GM18870 (cell line): ENCODE results near the gene SLC22A23.

Source experiments
- ATAC-seq: cut with Tn5 transposase; IDR thresholded peaks from one replicate; pipeline ENCODE4 v1.9.1; 2021; ENCODE audit warnings: moderate library complexity; ENCODE audit not compliant: unreplicated experiment

SLC22A23 gene

GRCh38 chr6:3473773-3474172 lies 16.9 kb upstream of the SLC22A23 start:
- ATAC-seq: no peak

- no peak for ATAC-seq
These were observed 14.9 kb upstream of the SLC22A23 start for GRCh38 chr6:3471711-3472110.

GRCh38 chr6:3471286-3471685 lies 14.4 kb upstream of the SLC22A23 start:
- ATAC-seq: no peak

GRCh38 chr6:3468585-3468984 lies 11.7 kb upstream of the SLC22A23 start:
- no peak for ATAC-seq

GRCh38 chr6:3467996-3468395 lies 11.1 kb upstream of the SLC22A23 start:
- ATAC-seq: no peak

GRCh38 chr6:3466488-3467219 lies 9.8 kb upstream of the SLC22A23 start:
- no peak for ATAC-seq

GRCh38 chr6:3460253-3460652 lies 3.4 kb upstream of the SLC22A23 start:
- ATAC-seq: no peak

GRCh38 chr6:3458706-3459421 lies 2.0 kb upstream of the SLC22A23 start:
- ATAC-seq: no peak

GRCh38 chr6:3457710-3458602 lies 1.1 kb upstream of the SLC22A23 start:
- ATAC-seq: no peak

- no peak for ATAC-seq
These were observed 404 bp downstream of the SLC22A23 start for GRCh38 chr6:3456395-3456897.

- no peak for ATAC-seq
These were observed 1.1 kb downstream of the SLC22A23 start for GRCh38 chr6:3455569-3456394.

- ATAC-seq: no peak
These were observed 1.7 kb downstream of the SLC22A23 start for GRCh38 chr6:3455147-3455568.

- ATAC-seq: no peak
These were observed 2.4 kb downstream of the SLC22A23 start for GRCh38 chr6:3454273-3455010.

GRCh38 chr6:3453413-3454272 lies 3.2 kb downstream of the SLC22A23 start:
- ATAC-seq: no peak

GRCh38 chr6:3451498-3451897 lies 5.4 kb downstream of the SLC22A23 start:
- ATAC-seq: no peak

- ATAC-seq: no peak
These were observed 6.0 kb downstream of the SLC22A23 start for GRCh38 chr6:3450888-3451287.

- no peak for ATAC-seq
These were observed 7.0 kb downstream of the SLC22A23 start for GRCh38 chr6:3449750-3450305.

- ATAC-seq: no peak
These were observed 7.5 kb downstream of the SLC22A23 start for GRCh38 chr6:3449321-3449720.
